ENCODE data around the gene FBXL17.
"Not testable (repeated sequence)": the region's sequence is repeated elsewhere in the genome, so short reads cannot be mapped to it uniquely, and the experiment has no call there.

Gene FBXL17

GRCh38 chr5:108398964-108399363, 17.1 kb upstream of the FBXL17 start:
- no peaks in the 10 kb centered on the region for H3K9me2 ChIP-seq (replicated peaks; ENCODE audit: low read depth, low read length)
- TF ChIP-seq EZH2phosphoT487 (IDR thresholded peaks at IDR 0.05; ENCODE audit: borderline replicate concordance) = no peak
- TF ChIP-seq, protein P1, sequence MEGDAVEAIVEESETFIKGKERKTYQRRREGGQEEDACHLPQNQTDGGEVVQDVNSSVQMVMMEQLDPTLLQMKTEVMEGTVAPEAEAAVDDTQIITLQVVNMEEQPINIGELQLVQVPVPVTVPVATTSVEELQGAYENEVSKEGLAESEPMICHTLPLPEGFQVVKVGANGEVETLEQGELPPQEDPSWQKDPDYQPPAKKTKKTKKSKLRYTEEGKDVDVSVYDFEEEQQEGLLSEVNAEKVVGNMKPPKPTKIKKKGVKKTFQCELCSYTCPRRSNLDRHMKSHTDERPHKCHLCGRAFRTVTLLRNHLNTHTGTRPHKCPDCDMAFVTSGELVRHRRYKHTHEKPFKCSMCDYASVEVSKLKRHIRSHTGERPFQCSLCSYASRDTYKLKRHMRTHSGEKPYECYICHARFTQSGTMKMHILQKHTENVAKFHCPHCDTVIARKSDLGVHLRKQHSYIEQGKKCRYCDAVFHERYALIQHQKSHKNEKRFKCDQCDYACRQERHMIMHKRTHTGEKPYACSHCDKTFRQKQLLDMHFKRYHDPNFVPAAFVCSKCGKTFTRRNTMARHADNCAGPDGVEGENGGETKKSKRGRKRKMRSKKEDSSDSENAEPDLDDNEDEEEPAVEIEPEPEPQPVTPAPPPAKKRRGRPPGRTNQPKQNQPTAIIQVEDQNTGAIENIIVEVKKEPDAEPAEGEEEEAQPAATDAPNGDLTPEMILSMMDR (conservative IDR thresholded peaks at IDR 0.05; ENCODE audit: low read length) = no peak
- H2AFZ ChIP-seq (ENCODE audit: low read length) = no peak overlapping the region
- no peaks in the 10 kb centered on the region for H3K79me2 ChIP-seq (ENCODE audit: insufficient read depth, low read length)
- H3K4me2 ChIP-seq (ENCODE audit: low read depth, low read length, poor library complexity, severe bottlenecking) = no peak overlapping the region
- no peaks in the 10 kb centered on the region for H4K20me1 ChIP-seq (ENCODE audit: insufficient read depth, low read length, poor library complexity, severe bottlenecking)
- no peaks in the 10 kb centered on the region for H3F3A ChIP-seq (ENCODE audit: low read depth)
- no peak overlapping the region for H3K9ac ChIP-seq (ENCODE audit: low read depth, low read length, poor library complexity, severe bottlenecking)
- no peaks in the 10 kb centered on the region for H3K27me3 ChIP-seq (ENCODE audit: insufficient read depth, low read length, poor library complexity, severe bottlenecking)
- H3K36me3 ChIP-seq (ENCODE audit: insufficient read depth, low read length) = no peaks in the 10 kb centered on the region
- H3K4me3 ChIP-seq (ENCODE audit: low read length, poor library complexity, severe bottlenecking) = no peak overlapping the region
- no peaks in the 10 kb centered on the region for H3K9me3 ChIP-seq (ENCODE audit: insufficient read depth, low read depth, low read length)
- H3K4me1 ChIP-seq (ENCODE audit: insufficient read depth, low read length, poor library complexity, severe bottlenecking) = no peaks in the 10 kb centered on the region

DNA sequence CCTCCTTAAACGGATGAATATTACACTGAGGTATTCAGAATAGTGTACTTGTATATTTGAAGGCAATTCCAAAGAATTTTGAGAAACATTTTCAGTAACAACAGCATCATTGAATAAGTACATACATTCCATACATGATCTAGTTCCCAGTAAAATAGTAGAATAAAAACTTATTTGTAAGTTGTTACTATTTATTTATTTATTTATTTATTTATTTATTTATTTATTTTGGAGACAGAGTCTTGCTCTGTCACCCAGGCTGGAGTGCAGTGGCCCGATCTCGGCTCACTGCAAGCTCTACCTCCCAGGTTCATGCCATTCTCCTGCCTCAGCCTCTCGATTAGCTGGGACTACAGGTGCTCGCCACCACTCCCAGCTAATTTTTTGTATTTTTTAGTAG, 14.9 kb upstream of the FBXL17 start:
- H3K9ac ChIP-seq (ENCODE audit: low read depth, low read length, poor library complexity, severe bottlenecking); H3K4me2 ChIP-seq (ENCODE audit: low read depth, low read length, poor library complexity, severe bottlenecking); H3K4me3 ChIP-seq (ENCODE audit: low read length, poor library complexity, severe bottlenecking); H4K20me1 ChIP-seq (ENCODE audit: insufficient read depth, low read length, poor library complexity, severe bottlenecking); H3K36me3 ChIP-seq (ENCODE audit: insufficient read depth, low read length); H3F3A ChIP-seq (ENCODE audit: low read depth); H3K9me3 ChIP-seq (ENCODE audit: insufficient read depth, low read depth, low read length); H3K27me3 ChIP-seq (ENCODE audit: insufficient read depth, low read length, poor library complexity, severe bottlenecking); H2AFZ ChIP-seq (ENCODE audit: low read length); H3K4me1 ChIP-seq (ENCODE audit: insufficient read depth, low read length, poor library complexity, severe bottlenecking); H3K79me2 ChIP-seq (ENCODE audit: insufficient read depth, low read length); H3K9me2 ChIP-seq (replicated peaks; ENCODE audit: low read depth, low read length): not testable (repeated sequence)

DNA sequence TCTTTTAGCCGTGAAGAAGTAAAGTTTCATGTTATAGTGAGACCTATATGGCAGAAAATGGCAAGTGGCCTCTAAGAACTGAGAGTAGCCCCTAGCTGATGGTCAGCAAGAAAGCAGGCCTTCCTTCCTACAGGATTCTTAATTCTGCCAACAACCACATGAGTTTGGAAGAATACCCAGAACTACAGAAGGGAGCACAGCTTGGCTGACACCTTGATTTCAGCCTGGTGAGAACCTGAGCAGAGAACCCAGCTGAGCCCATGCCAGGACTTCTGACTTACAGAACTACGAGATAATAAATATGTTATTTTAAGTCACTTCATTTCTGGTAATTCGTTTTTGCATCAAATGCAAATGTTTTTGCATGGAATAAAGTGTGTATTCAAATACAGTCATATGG, 5.9 kb upstream of the FBXL17 start:
- Histone ChIP-seq H3K9me2 (replicated peaks; ENCODE audit: low read depth, low read length) (no peaks in the 10 kb centered on the region), H3F3A (ENCODE audit: low read depth) (no peaks in the 10 kb centered on the region), H4K20me1 (ENCODE audit: insufficient read depth, low read length, poor library complexity, severe bottlenecking) (no peaks in the 10 kb centered on the region), H3K27me3 (ENCODE audit: insufficient read depth, low read length, poor library complexity, severe bottlenecking) (no peaks in the 10 kb centered on the region), H3K9ac (ENCODE audit: low read depth, low read length, poor library complexity, severe bottlenecking) (no peak overlapping the region), H3K79me2 (ENCODE audit: insufficient read depth, low read length) (peaks cover 3% of the 10 kb centered on the region; the same call in 1 of the 2 replicates), H2AFZ (ENCODE audit: low read length) (no peak overlapping the region), H3K36me3 (ENCODE audit: insufficient read depth, low read length) (no peaks in the 10 kb centered on the region), H3K9me3 (ENCODE audit: insufficient read depth, low read depth, low read length) (no peaks in the 10 kb centered on the region), H3K4me3 (ENCODE audit: low read length, poor library complexity, severe bottlenecking) (no peak overlapping the region), H3K4me2 (ENCODE audit: low read depth, low read length, poor library complexity, severe bottlenecking) (no peak overlapping the region), H3K4me1 (ENCODE audit: insufficient read depth, low read length, poor library complexity, severe bottlenecking) (no peaks in the 10 kb centered on the region)
- TF ChIP-seq, protein P1 (conservative IDR thresholded peaks at IDR 0.05; ENCODE audit: low read length) = no peak
- no peak for TF ChIP-seq EZH2phosphoT487 (IDR thresholded peaks at IDR 0.05; ENCODE audit: borderline replicate concordance)

DNA sequence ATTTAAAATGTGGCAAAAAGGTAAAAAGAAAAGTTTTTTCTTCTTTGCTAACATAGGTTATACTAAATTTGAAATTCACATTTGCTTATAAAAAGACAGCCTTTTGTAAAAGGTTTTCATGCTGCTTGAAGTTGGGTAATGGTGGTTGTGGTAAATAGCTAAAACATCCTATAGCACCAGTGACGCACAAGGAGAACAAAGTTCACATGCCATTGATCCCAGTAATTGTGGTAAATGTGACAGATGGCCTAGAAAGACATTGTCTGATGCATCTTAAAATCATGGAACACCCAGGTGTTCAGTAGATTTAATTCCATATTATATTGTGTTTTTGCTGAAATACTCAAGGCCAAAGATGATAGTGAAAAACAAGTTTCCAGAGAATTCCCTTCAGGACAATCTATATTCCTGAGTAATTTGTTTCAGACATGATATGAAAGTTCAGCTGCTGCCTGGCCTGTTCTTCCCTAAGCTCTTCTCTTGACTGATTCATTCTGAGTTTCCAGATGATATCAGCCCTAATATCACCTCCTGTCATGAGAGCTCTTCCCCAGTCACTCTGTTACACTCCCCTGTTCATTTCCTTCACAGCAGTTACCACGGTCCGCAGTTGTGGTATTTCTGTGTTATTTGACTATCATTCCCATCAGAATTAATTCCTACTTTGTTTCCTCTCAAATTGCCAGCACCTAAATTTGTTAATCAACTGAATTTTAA, 4.6 kb upstream of the FBXL17 start:
- Histone ChIP-seq H2AFZ (ENCODE audit: low read length) (no peak overlapping the region), H3K9me3 (ENCODE audit: insufficient read depth, low read depth, low read length) (no peaks in the 10 kb centered on the region), H3K79me2 (ENCODE audit: insufficient read depth, low read length) (peaks cover 8% of the 10 kb centered on the region; the same call in 1 of the 2 replicates), H3K9ac (ENCODE audit: low read depth, low read length, poor library complexity, severe bottlenecking) (no peak overlapping the region), H3K4me1 (ENCODE audit: insufficient read depth, low read length, poor library complexity, severe bottlenecking) (no peaks in the 10 kb centered on the region), H3K4me3 (ENCODE audit: low read length, poor library complexity, severe bottlenecking) (no peak overlapping the region), H3K9me2 (replicated peaks; ENCODE audit: low read depth, low read length) (no peaks in the 10 kb centered on the region), H3K36me3 (ENCODE audit: insufficient read depth, low read length) (no peaks in the 10 kb centered on the region), H4K20me1 (ENCODE audit: insufficient read depth, low read length, poor library complexity, severe bottlenecking) (no peaks in the 10 kb centered on the region), H3K4me2 (ENCODE audit: low read depth, low read length, poor library complexity, severe bottlenecking) (no peak overlapping the region), H3F3A (ENCODE audit: low read depth) (no peaks in the 10 kb centered on the region), H3K27me3 (ENCODE audit: insufficient read depth, low read length, poor library complexity, severe bottlenecking) (no peaks in the 10 kb centered on the region)
- no peak for TF ChIP-seq EZH2phosphoT487 (IDR thresholded peaks at IDR 0.05; ENCODE audit: borderline replicate concordance)
- TF ChIP-seq, protein P1 (conservative IDR thresholded peaks at IDR 0.05; ENCODE audit: low read length) = no peak
